Neural progenitor cell (in vitro differentiated cells): ENCODE measurements around the gene SPECC1L.

Source experiments
- CTCF ChIP-seq: fragments of 200-600 bp; sonication (generic); IDR thresholded peaks from 2 replicates; pipeline ENCODE4 v1.5.1; 2017; ENCODE audit warnings: antibody characterized with exemption, mild to moderate bottlenecking
- EZH2phosphoT487 ChIP-seq: fragments of 200-600 bp; sonication (generic); IDR thresholded peaks from 2 replicates; pipeline ENCODE4 v1.6.1; 2017; ENCODE audit warnings: antibody characterized with exemption

DNA sequence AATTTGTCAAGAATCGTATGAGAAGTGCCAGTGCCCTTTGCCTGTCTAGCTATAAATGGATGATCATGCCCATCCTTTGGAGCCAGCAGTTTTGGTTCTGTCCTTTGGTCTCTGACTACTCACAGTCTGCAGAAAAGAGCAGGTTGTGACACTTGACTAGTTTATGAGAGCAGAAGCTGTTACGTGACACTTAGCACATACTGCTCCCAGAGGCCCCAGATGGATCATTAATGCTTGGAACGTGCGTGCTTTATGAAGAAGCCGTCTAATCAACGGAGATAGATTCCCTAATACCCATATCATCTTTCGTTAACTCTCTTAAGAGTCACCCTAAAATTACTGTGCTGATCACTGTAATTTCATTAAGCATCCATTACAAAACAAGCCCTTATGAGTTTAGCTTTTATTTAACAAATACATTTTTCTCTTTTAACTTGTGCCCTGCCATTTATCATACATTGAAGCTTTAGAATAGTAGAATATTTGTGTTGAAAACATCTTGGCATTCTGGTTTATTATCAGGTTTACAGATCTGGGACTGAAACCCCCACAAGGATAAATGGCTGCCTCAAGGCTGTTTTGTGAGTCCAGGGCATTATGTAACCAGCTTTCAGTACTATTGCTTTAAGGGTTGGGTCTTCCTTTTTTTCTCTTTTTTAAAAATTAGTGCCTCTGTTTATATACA, 109.7 kb downstream of the SPECC1L start:
- TF ChIP-seq CTCF (no peak), EZH2phosphoT487 (no peak)
